Measurements from ENCODE around the gene CADPS2. TPM values are rescaled to one million over a fixed set of nuclear protein-coding genes. Genes with fewer than 3 reads are reported as not detected.

CADPS2 gene
- total and polyA plus RNA-seq, 2 of the 8 experiments (the other 6 are each of a cell fraction or from before 2014, with no cell fraction given) = 8.9 to 22.3 TPM

DNA sequence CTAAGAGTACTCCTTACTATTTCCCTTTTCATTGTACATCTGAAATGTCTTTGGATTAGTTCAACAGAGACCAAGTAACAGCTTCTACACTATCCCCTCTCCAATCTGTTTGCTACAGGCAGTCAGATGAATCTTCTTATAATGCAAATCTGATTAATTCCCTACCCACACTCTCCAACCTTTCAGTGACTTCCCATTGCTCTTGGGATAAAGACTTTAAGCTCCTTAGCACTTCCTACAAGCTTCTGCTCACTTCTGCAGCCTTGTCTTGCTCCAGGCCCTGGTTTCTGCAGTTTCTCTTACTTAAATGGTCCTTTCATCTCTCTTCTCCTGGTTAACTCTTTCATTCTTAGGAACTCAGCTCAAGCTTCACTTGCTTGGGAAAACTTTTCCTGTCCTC lies 516.5 kb downstream of the CADPS2 start:
- Histone ChIP-seq H2BK5ac (ENCODE audit: low read depth, low read length) (no peak overlapping the region), H2AK5ac (ENCODE audit: low read depth, low read length) (no peak overlapping the region), H2BK12ac (ENCODE audit: low read depth, low read length) (no peak overlapping the region), H2AFZ (ENCODE audit: low read length) (no peak overlapping the region), H2BK120ac (replicated peaks; ENCODE audit: low read depth, low read length) (no peak overlapping the region), H3K27me3 (replicated peaks in 1 of 4; ENCODE audit: control insufficient read depth in 3 of 4, extremely low read depth in 1 of 4, insufficient read depth in 3 of 4, low read length in 3 of 4) (no peaks in the 10 kb centered on the region; a peak in 1 of 7 replicates), H3K4me2 (ENCODE audit: insufficient read depth in 1 of 2, low read depth in 2 of 2, low read length in 2 of 2) (no peak overlapping the region), H3K9ac (replicated peaks in 1 of 4; ENCODE audit: extremely low read depth in 1 of 4, low read depth in 3 of 4, low read length in 3 of 4) (no peak overlapping the region), H3K14ac (ENCODE audit: insufficient read length) (no peak overlapping the region), H3K4me1 (replicated peaks in 1 of 4; ENCODE audit: control insufficient read depth in 3 of 4, insufficient read depth in 4 of 4, low read length in 3 of 4) (peaks cover 0 to 2% (median 0%) of the 10 kb centered on the region in 4 experiments; a peak in 1 of 7 replicates), H3K4ac (replicated peaks; ENCODE audit: insufficient read length, low read depth, low read length) (no peak overlapping the region), H3K23ac (ENCODE audit: insufficient read length) (no peak overlapping the region), H3K79me2 (ENCODE audit: control insufficient read depth in 1 of 2, insufficient read depth in 2 of 2, low read length in 2 of 2) (no peaks in the 10 kb centered on the region), H3K27ac (ENCODE audit: low read depth, low read length) (no peak overlapping the region), H3K18ac (ENCODE audit: extremely low read depth, low read length) (no peak overlapping the region), H3K79me1 (ENCODE audit: low read depth, low read length) (no peaks in the 10 kb centered on the region), H3K23me2 (ENCODE audit: low read depth, low read length) (no peaks in the 10 kb centered on the region), H2BK20ac (ENCODE audit: low read length) (no peak overlapping the region), H4K20me1 (replicated peaks in 1 of 2; ENCODE audit: control insufficient read depth in 1 of 2, insufficient read depth in 2 of 2, low read length in 2 of 2) (no peaks in the 10 kb centered on the region), H4K91ac (replicated peaks; ENCODE audit: insufficient read length, low read length) (no peak overlapping the region), H2BK15ac (ENCODE audit: low read length) (no peak overlapping the region), H4K8ac (ENCODE audit: extremely low read depth, insufficient read depth, low read length) (no peak overlapping the region), H3K56ac (replicated peaks; ENCODE audit: insufficient read length, low read depth, low read length) (no peak overlapping the region), H3K4me3 (ENCODE audit: extremely low read depth in 1 of 4, insufficient read depth in 2 of 4, low read depth in 3 of 4, low read length in 4 of 4) (no peak overlapping the region), H3K36me3 (ENCODE audit: control insufficient read depth in 2 of 4, insufficient read depth in 4 of 4, low read length in 3 of 4) (no peaks in the 10 kb centered on the region), H4K5ac (ENCODE audit: insufficient read length, low read depth, low read length) (no peak overlapping the region), H3K9me3 (ENCODE audit: insufficient read depth in 2 of 2, low read depth in 1 of 2, low read length in 1 of 2) (no peaks in the 10 kb centered on the region)
- ChIA-PET CTCF (ENCODE audit: partially characterized antibody) (interaction anchor here (1.5 kb wide), 1 partner anchor 14 kb away, joined by 4 read pairs; no protein-coding TSS in a partner anchor), POLR2A (ENCODE audit: partially characterized antibody) (interaction anchor here (0.7 to 1.3 kb wide), 2 partner anchors 10 to 51 kb away, joined by 3 read pairs; no protein-coding TSS in a partner anchor)
- DNase-seq (ENCODE audit: low read depth in 1 of 2, low spot score in 2 of 2) = no peak
- no peak for FAIRE-seq
- TF ChIP-seq SRF (IDR thresholded peaks at IDR 0.05; ENCODE audit: low read depth, low read length) = no peak
- no peak for TF ChIP-seq KDM1A (IDR thresholded peaks at IDR 0.05; ENCODE audit: borderline replicate concordance, low read length)
- TF ChIP-seq, protein P1, sequence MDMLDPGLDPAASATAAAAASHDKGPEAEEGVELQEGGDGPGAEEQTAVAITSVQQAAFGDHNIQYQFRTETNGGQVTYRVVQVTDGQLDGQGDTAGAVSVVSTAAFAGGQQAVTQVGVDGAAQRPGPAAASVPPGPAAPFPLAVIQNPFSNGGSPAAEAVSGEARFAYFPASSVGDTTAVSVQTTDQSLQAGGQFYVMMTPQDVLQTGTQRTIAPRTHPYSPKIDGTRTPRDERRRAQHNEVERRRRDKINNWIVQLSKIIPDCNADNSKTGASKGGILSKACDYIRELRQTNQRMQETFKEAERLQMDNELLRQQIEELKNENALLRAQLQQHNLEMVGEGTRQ (IDR thresholded peaks at IDR 0.05; ENCODE audit: low read length) = no peak
- no peak for TF ChIP-seq SAP30 (IDR thresholded peaks at IDR 0.05; ENCODE audit: insufficient read depth, insufficient replicate concordance, low read length)
- TF ChIP-seq JUN (IDR thresholded peaks at IDR 0.05; ENCODE audit: low read depth, low read length) = no peak
- no peak for TF ChIP-seq TCF12 (IDR thresholded peaks at IDR 0.05; ENCODE audit: low read depth, low read length)
- TF ChIP-seq CTCF (IDR thresholded peaks at IDR 0.05; ENCODE audit: control extremely low read depth in 1 of 3, insufficient read depth in 1 of 3, low read depth in 1 of 3, low read length in 3 of 3) = no peak
- no peak for TF ChIP-seq TAF1 (IDR thresholded peaks at IDR 0.05; ENCODE audit: low read depth, low read length)
- no peak for TF ChIP-seq FOSL1 (IDR thresholded peaks at IDR 0.05; ENCODE audit: insufficient read depth, low read depth, low read length)

Measured in H1 (cell line).